Glutamatergic neuron (in vitro differentiated cells): Measurements from ENCODE around the gene MYL11. TPM values are rescaled to one million over a fixed set of nuclear protein-coding genes. Genes with fewer than 3 reads are reported as not detected.

ENCODE experiments used
- DNase-seq: peaks from one replicate; pipeline ENCODE4 v3.0.0; 2022
- H3K27ac Mint-ChIP-seq: one replicate; pipeline ENCODE4 v1.8.0; 2020; ENCODE audit warnings: mild to moderate bottlenecking, mixed read lengths, inconsistent platforms; ENCODE audit not compliant: unreplicated experiment
- H3K27me3 Mint-ChIP-seq: one replicate; pipeline ENCODE4 v1.8.0; 2020; ENCODE audit warnings: mild to moderate bottlenecking, moderate library complexity, mixed read lengths, inconsistent platforms; ENCODE audit not compliant: unreplicated experiment
- H3K36me3 Mint-ChIP-seq: one replicate; pipeline ENCODE4 v1.8.0; 2020; ENCODE audit warnings: mild to moderate bottlenecking, mixed read lengths, inconsistent platforms; ENCODE audit not compliant: unreplicated experiment
- H3K4me1 Mint-ChIP-seq: one replicate; pipeline ENCODE4 v1.8.0; 2020; ENCODE audit warnings: mild to moderate bottlenecking, low read depth, mixed read lengths, inconsistent platforms; ENCODE audit not compliant: unreplicated experiment
- H3K4me3 Mint-ChIP-seq: one replicate; pipeline ENCODE4 v1.8.0; 2020; ENCODE audit warnings: mild to moderate bottlenecking, mixed read lengths, inconsistent platforms; ENCODE audit not compliant: unreplicated experiment
- H3K9me3 Mint-ChIP-seq: one replicate; pipeline ENCODE4 v1.8.0; 2020; ENCODE audit warnings: mild to moderate bottlenecking, moderate library complexity, mixed read lengths, inconsistent platforms; ENCODE audit not compliant: unreplicated experiment
- CTCF ChIP-seq: fragments of 200-600 bp; sonication (generic); IDR thresholded peaks from one replicate; pipeline ENCODE4 v1.5.0; 2021; ENCODE audit not compliant: partially characterized antibody, unreplicated experiment
- total RNA-seq: library from RNA; stranded (reverse); fragmentation: NEBNext Ultra II Directional; extraction: Animal tissue kit (Norgen Biotek cat#: 25700); gene quantifications from one replicate; pipeline ENCODE4 v1.2.1, GENCODE V29; 2021; ENCODE audit not compliant: unreplicated experiment

The MYL11 gene
- total RNA-seq, 1 donor from 2014 or later, result not detected

GRCh38 chr16:30417529-30418349, 43.1 kb downstream of the MYL11 start:
- Mint-ChIP-seq H3K9me3 (peaks cover 9% of the 10 kb centered on the region), H3K4me1 (peaks cover 3% of the 10 kb centered on the region), H3K4me3 (no peak overlapping the region), H3K27me3 (peaks cover 14% of the 10 kb centered on the region), H3K36me3 (no peaks in the 10 kb centered on the region), H3K27ac (no peak overlapping the region)
- peak; percentile 86 for DNase-seq
- TF ChIP-seq CTCF, result no peak

- Mint-ChIP-seq H3K36me3 (no peaks in the 10 kb centered on the region), H3K9me3 (peaks cover 9% of the 10 kb centered on the region), H3K4me3 (peak overlapping the region; percentile 74), H3K4me1 (peaks cover 3% of the 10 kb centered on the region), H3K27me3 (peaks cover 14% of the 10 kb centered on the region), H3K27ac (peak overlapping the region; percentile 44)
- DNase-seq, result no peak
- TF ChIP-seq CTCF, result no peak
These were observed 44.0 kb downstream of the MYL11 start for GRCh38 chr16:30418350-30419181.

- Mint-ChIP-seq H3K36me3 (no peaks in the 10 kb centered on the region), H3K4me3 (no peak overlapping the region)
These were observed 46.4 kb downstream of the MYL11 start for GRCh38 chr16:30421010-30421409.

More at GRCh38 chr16:30421010-30421409, 46.4 kb downstream of the MYL11 start:
- peaks cover 14% of the 10 kb centered on the region for H3K27me3 Mint-ChIP-seq
- no peak for DNase-seq
- peaks cover 9% of the 10 kb centered on the region for H3K9me3 Mint-ChIP-seq
- peaks cover 3% of the 10 kb centered on the region for H3K4me1 Mint-ChIP-seq
- no peak overlapping the region for H3K27ac Mint-ChIP-seq
- no peak for TF ChIP-seq CTCF

Other genes starting within 250 kb of the MYL11 start
- gene CORO1A, start 191.2 kb upstream of the MYL11 start, total RNA-seq, result 75.2 TPM
- 74.6 TPM for gene BOLA2B, start 181.1 kb upstream of the MYL11 start, total RNA-seq
- 16.6 TPM for gene SLX1A, start 180.9 kb upstream of the MYL11 start, total RNA-seq
- 15.8 TPM for gene SULT1A3, start 175.5 kb upstream of the MYL11 start, total RNA-seq
- 27.5 TPM for gene NPIPB13, start 126.3 kb upstream of the MYL11 start, total RNA-seq
- gene CD2BP2, start 19.5 kb upstream of the MYL11 start, total RNA-seq, result 77.8 TPM
- 85.2 TPM for gene TBC1D10B, start 4.3 kb upstream of the MYL11 start, total RNA-seq
- gene SEPTIN1, start 7.8 kb downstream of the MYL11 start, total RNA-seq, result 2.9 TPM
- gene ZNF48, start 20.6 kb downstream of the MYL11 start, total RNA-seq, result 74.7 TPM
- 7.8 TPM for gene ZNF771, start 32.8 kb downstream of the MYL11 start, total RNA-seq
- gene DCTPP1, start 55.2 kb downstream of the MYL11 start, total RNA-seq, result 37.6 TPM
- gene SEPHS2, start 71.1 kb downstream of the MYL11 start, total RNA-seq, result 43.2 TPM
- gene ITGAL, start 97.9 kb downstream of the MYL11 start, total RNA-seq, result not detected
- gene ZNF768, start 151.8 kb downstream of the MYL11 start, total RNA-seq, result 45.6 TPM
- 15.1 TPM for gene ZNF747, start 160.1 kb downstream of the MYL11 start, total RNA-seq
- 39.0 TPM for gene ZNF764, start 183.6 kb downstream of the MYL11 start, total RNA-seq
- gene ZNF688, start 196.9 kb downstream of the MYL11 start, total RNA-seq, result 18.7 TPM
- 58.4 TPM for gene ZNF785, start 210.9 kb downstream of the MYL11 start, total RNA-seq
- gene ZNF689, start 235.6 kb downstream of the MYL11 start, total RNA-seq, result 14.6 TPM